Activated CD4-positive, CD25-positive, alpha-beta regulatory T cell treated with anti-CD3 and anti-CD28 coated beads, Interleukin-2, amount 50 U/mL, for 16 hours (primary cell): ENCODE data around the gene UBE2E1.

Experiments
- DNase-seq: peaks from one replicate; pipeline ENCODE4 v3.0.0-alpha.2; 2020; ENCODE audit warnings: low read depth, low spot score

The UBE2E1 gene

GRCh38 chr3:23795096-23795495, 10.7 kb upstream of the UBE2E1 start:
- DNase-seq = no peak

GRCh38 chr3:23796518-23796917, 9.2 kb upstream of the UBE2E1 start:
- no peak for DNase-seq

DNA sequence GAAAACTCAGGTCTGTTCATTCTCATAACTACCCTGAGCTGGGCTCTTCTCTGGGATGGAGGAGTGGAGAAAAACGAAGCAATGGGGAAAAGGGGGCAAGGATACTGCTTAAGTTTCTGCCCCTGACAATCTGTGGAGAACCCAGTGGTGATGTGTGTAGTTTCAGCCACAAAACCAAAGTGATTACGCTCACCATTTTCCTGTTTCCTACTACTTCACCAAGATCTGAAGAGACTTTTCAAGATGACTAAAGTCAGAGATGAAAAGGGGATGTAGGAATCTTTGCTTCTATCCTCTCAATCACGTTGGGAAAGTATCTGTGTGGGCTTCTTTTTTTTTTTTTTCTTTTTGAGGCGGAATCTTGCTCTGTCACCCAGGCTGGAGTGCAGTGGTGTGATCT, 8.3 kb upstream of the UBE2E1 start:
- DNase-seq = no peak

DNA sequence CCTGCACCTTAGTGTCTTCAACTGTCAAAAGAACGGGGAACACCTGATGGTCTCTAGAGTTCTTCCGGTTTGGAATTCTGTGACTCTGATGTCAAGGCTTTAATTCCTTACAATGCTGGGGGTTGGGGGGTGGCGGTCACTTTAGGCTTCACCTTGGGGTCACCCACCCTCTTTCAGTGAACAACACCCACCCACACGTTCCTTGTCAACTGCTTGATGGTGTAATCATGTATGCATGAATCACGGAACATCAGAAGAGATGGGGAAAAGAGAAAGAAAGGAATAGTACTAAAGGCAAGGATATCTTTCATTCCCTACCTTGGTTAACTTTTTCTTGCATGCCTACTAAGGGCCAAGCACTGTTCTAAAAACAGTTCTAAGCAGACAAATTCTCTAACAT, 7.3 kb upstream of the UBE2E1 start:
- DNase-seq = no peak

GRCh38 chr3:23798876-23799275, 6.9 kb upstream of the UBE2E1 start:
- DNase-seq = no peak

GRCh38 chr3:23800731-23801130, 5.0 kb upstream of the UBE2E1 start:
- DNase-seq = no peak

- DNase-seq = no peak
Measured at GRCh38 chr3:23804441-23805209, 1.1 kb upstream of the UBE2E1 start.

- DNase-seq = no peak
Measured at GRCh38 chr3:23805210-23805632, 534 bp upstream of the UBE2E1 start.

GRCh38 chr3:23806534-23807423, 1.0 kb downstream of the UBE2E1 start:
- no peak for DNase-seq

GRCh38 chr3:23807424-23808015, 1.8 kb downstream of the UBE2E1 start:
- DNase-seq = no peak

GRCh38 chr3:23808525-23808924, 2.8 kb downstream of the UBE2E1 start:
- no peak for DNase-seq

- DNase-seq = no peak
Measured at GRCh38 chr3:23809294-23809693, 3.5 kb downstream of the UBE2E1 start.

DNA sequence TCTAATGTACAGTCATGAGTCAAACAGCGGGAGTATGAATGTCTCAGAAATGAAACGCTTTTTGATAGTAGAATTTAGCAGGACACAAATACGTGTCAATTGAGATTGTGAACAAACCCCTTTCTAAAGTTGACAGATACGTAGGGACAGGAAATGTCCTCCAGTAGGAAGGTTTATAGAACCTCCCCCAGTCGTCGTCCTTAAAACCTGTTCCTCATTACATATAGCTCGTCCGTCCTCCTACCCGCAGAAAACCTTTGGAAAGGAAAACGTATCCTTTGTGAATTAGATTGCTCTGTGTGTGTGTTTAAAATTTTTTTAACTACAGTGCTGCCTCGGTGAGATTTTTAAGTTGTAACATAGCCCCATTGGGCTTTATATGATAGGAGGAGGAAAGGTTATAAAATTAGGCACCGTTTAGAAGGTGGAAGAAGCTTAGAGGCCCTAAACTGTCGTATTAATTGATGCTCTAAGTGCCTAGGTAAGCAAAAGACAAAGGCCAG, 4.1 kb downstream of the UBE2E1 start:
- no peak for DNase-seq

DNA sequence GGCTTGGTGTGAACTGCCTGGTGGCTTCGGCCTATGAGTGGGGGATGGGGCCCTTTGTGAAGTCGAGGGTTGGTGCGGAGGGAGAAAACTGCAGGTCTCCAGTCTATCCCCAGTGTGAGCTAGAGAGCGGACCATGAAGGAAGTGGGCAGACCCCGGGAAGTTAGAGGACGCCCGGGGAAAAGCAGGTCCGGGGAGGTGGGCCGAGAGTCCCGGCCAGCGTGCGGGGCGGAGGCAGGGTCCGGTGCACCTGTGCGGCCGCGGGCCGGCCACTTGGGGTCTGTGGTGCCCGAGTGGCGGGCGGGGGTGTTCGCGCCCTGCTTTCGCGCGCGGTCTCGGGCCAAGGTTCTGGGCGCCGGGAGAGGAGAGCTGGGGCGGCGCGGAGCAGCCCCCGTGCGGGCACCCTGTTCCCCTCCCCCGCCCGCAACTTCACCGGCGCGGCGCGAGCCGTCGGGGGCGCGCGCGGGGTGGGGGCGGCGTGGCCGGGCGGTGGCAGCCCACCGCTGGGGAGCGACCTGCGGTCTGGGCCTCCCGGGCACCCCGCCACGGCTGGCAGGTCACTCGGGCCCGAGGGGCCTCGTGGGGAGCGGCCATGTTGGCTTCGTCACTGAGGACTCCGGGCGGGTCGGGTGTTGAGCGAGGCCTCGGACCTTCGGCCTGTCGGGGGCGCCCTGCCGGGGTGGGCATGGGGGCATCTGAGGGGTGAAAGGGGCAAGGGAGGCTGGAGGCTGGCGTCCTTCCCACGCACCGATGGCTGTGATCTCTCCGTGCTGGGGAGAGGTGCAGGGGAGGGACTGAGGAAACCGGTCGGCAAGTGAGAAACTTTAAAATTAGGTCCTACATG, 4.8 kb downstream of the UBE2E1 start:
- DNase-seq = no peak

DNA sequence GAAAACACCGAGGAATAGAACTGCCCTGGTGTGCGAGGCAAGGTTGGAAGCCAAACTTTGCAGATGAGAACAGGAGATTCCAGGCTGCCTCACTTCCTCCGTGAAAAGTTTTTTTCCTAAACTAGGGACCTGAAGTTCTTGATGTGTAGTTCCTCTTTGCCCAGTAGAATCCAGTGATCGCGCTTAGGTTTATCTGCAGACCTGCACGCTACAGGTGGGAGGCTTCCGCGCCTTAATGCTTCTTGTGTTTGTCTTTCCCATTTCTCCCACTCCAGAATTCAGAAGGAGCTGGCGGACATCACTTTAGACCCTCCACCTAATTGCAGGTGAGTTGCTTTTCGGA, 5.4 kb downstream of the UBE2E1 start:
- no peak for DNase-seq

DNA sequence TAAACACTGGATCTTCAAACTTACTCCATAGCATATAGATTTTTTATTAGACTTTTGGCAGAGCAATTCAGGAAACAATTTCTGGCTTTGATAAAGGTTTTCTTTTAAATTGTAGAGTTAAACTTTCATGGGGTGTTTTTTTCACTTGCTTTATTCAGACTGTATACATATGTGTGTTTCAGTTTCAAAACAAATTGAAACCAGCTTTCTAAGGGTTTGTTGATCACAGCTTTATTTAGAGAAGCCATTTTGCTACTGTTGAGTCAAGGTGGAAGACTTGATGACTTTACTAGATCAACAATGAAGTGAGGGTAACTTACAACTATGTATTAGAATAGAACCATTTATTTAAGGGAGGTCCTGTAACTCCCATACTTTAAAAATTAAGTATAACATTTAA, 6.2 kb downstream of the UBE2E1 start:
- no peak for DNase-seq

GRCh38 chr3:23815879-23816278, 10.1 kb downstream of the UBE2E1 start:
- DNase-seq = no peak

GRCh38 chr3:23816721-23817120, 11.0 kb downstream of the UBE2E1 start:
- no peak for DNase-seq

- no peak for DNase-seq
Measured at GRCh38 chr3:23817508-23818223, 11.9 kb downstream of the UBE2E1 start.

DNA sequence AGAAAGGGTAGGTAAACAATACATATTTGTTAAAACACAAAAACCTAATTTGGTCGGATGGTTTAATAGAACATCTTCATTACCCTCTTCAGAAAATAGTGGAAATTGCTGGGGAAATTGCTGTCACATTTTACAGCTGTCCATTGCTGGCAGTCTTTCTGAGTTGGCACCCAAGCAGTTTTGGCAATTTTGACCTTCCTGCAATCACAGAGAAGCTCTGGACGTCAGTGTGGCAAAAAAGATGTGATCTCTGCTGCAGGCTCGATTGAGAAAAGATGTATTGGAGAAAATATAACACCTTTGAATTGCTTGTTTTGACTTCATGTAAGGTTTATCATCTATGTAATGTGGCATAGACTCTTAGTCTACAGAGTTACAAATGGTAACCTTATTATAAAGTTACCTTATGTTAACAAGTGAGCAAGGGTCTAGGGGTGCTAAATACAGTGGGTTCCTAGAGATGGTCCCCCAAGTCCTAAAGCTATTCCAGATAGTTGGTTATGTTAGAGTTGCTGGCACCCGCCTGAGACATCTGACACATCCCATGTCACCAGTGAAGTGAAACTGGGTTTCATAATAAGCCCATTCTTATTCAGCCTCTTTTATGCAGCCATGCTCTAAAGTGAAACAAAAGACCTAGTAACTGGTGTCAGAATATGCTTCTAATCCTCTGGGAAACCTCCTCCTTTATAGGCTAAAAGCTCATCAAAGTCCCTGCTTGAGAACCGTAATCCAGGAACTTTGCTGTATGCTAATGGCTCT, 14.0 kb downstream of the UBE2E1 start:
- DNase-seq = no peak
